ENCODE results near the gene FCRLB. TPM values are rescaled to one million over a fixed set of nuclear protein-coding genes. Genes with fewer than 3 reads are reported as not detected.
A peak's percentile ranks its signal among the peaks of the same experiment; 100 is the strongest.

The FCRLB gene
- total RNA-seq, 4 donors from 2014 or later: 0.15 to 0.81 (median 0.23) TPM; not detected in 1

GRCh38 chr1:161771973-161772372, 50.6 kb downstream of the FCRLB start:
- TF ChIP-seq EP300 (IDR thresholded peaks at IDR 0.05) (no peak), POLR2A (IDR thresholded peaks at IDR 0.05) (no peak), POLR2AphosphoS5 (IDR thresholded peaks at IDR 0.05) (no peak), CTCF (IDR thresholded peaks at IDR 0.05) (no peak)
- peak overlapping the region in 1 of 4 donors; percentile 9 for H3K27ac ChIP-seq
- no peaks in the 10 kb centered on the region for H3K9me3 ChIP-seq
- H3K4me3 ChIP-seq: no peak overlapping the region
- peaks cover 0 to 61% (median 14%) of the 10 kb centered on the region in 3 donors for H3K4me1 ChIP-seq
- WGBS, 2 donors (ENCODE audit: low coverage in 1 of 2): 75 to 80% methylated on average over 2 of the region's 2 CpGs
- ATAC-seq: no peak
- no peaks in the 10 kb centered on the region for H3K36me3 ChIP-seq
- H3K27me3 ChIP-seq: no peaks in the 10 kb centered on the region

GRCh38 chr1:161772397-161772796, 51.1 kb downstream of the FCRLB start:
- Histone ChIP-seq H3K36me3 (no peaks in the 10 kb centered on the region), H3K4me1 (peaks cover 0 to 57% (median 11%) of the 10 kb centered on the region in 3 donors), H3K27ac (peak overlapping the region in 1 of 4 donors; percentile 9), H3K4me3 (no peak overlapping the region), H3K27me3 (no peaks in the 10 kb centered on the region), H3K9me3 (no peaks in the 10 kb centered on the region)
- ATAC-seq: peak; percentile 66
- TF ChIP-seq POLR2AphosphoS5 (IDR thresholded peaks at IDR 0.05) (no peak), EP300 (IDR thresholded peaks at IDR 0.05) (no peak), CTCF (IDR thresholded peaks at IDR 0.05) (no peak), POLR2A (IDR thresholded peaks at IDR 0.05) (no peak)

GRCh38 chr1:161773791-161774190, 52.4 kb downstream of the FCRLB start:
- TF ChIP-seq EP300 (IDR thresholded peaks at IDR 0.05): no peak
- TF ChIP-seq POLR2AphosphoS5 (IDR thresholded peaks at IDR 0.05): no peak
- Histone ChIP-seq H3K9me3 (no peaks in the 10 kb centered on the region), H3K27me3 (no peaks in the 10 kb centered on the region), H3K4me1 (peaks cover 0 to 43% (median 4%) of the 10 kb centered on the region in 3 donors), H3K4me3 (no peak overlapping the region), H3K27ac (no peak overlapping the region), H3K36me3 (peaks cover 0 to 4% of the 10 kb centered on the region in 2 donors)
- 59 to 68% methylated on average over 4 of the region's 4 CpGs for WGBS, 2 donors (ENCODE audit: low coverage in 1 of 2)
- no peak for ATAC-seq

- peaks cover 0 to 11% of the 10 kb centered on the region in 2 donors for H3K36me3 ChIP-seq
- no peak for ATAC-seq
- TF ChIP-seq EP300 (IDR thresholded peaks at IDR 0.05) (no peak), CTCF (IDR thresholded peaks at IDR 0.05) (no peak), POLR2AphosphoS5 (IDR thresholded peaks at IDR 0.05) (no peak), POLR2A (IDR thresholded peaks at IDR 0.05) (no peak)
- no peaks in the 10 kb centered on the region for H3K9me3 ChIP-seq
- no peak overlapping the region for H3K4me3 ChIP-seq
- peaks cover 0 to 13% (median 0%) of the 10 kb centered on the region in 3 donors for H3K4me1 ChIP-seq
- 86 to 93% methylated on average over 2 of the region's 2 CpGs for WGBS, 2 donors (ENCODE audit: low coverage in 1 of 2)
- no peaks in the 10 kb centered on the region for H3K27me3 ChIP-seq
- no peak overlapping the region for H3K27ac ChIP-seq
Measured at GRCh38 chr1:161777261-161777660, 55.9 kb downstream of the FCRLB start.

Small RNA genes lying within 50 kb of the gene (small RNA-seq; reads per million reads assigned to genes)
- gene RF00019 (0 reads per million in 4 donors), gene RN7SL466P (0 to 0.26 (median 0) reads per million in 4 donors)

Other genes starting within 250 kb of the FCRLB start
- gene FCGR2A, start 216.1 kb upstream of the FCRLB start, total RNA-seq: 10 to 100 TPM; 16.3 to 74.1 (median 40.1) TPM
- 1 to 10 TPM; 1.2 to 6.6 (median 2.0) TPM for gene HSPA6, start 197.0 kb upstream of the FCRLB start, total RNA-seq
- 10 to 100 TPM in 2 of 4 donors, 1 to 10 TPM in 2; 3.7 to 23.5 (median 10.8) TPM for gene FCGR3A, start 171.7 kb upstream of the FCRLB start, total RNA-seq
- 1 to 10 TPM in 2 of 4 donors, under 1 TPM in 1, not detected in 1; 0.66 to 2.0 (median 1.2) TPM for gene FCGR3B, start 90.4 kb upstream of the FCRLB start, total RNA-seq
- 10 to 100 TPM; 10.1 to 30.9 (median 20.6) TPM for gene FCGR2B, start 58.4 kb upstream of the FCRLB start, total RNA-seq
- not detected for gene FCRLA, start 14.3 kb upstream of the FCRLB start, total RNA-seq
- 10 to 100 TPM; 16.8 to 31.8 (median 24.7) TPM for gene DUSP12, start 28.2 kb downstream of the FCRLB start, total RNA-seq
- 10 to 100 TPM; 28.6 to 32.4 (median 29.7) TPM for gene ATF6, start 44.8 kb downstream of the FCRLB start, total RNA-seq